ENCODE data around the gene CHMP3.
"Not testable (repeated sequence)": the region's sequence is repeated elsewhere in the genome, so short reads cannot be mapped to it uniquely, and the experiment has no call there.

CHMP3 gene

DNA sequence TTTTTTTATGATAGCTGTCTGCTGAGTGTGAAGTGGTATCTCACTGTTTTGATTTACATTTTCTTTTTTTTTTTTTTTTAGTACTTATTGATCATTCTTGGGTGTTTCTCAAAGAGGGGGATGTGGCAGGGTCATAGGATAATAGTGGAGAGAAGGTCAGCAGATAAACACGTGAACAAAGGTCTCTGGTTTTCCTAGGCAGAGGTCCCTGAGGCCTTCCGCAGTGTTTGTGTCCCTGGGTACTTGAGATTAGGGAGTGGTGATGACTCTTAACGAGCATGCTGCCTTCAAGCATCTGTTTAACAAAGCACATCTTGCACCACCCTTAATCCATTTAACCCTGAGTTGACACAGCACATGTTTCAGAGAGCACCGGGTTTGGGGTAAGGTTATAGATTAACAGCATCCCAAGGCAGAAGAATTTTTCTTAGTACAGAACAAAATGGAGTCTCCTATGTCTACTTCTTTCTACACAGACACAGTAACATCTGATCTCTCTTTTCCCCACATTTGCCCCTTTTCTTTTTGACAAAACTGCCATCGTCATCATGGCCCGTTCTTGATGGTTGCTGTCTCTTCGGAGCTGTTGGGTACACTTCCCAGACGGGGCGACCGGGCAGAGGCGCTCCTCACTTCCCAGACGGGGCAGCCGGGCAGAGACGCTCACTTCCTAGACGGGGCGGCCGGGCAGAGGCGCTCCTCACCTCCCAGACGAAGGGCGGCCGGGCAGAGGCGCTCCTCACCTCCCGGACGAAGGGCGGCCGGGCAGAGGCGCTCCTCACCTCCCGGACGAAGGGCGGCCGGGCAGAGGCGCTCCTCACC, 18.8 kb downstream of the CHMP3 start:
- H2AFZ ChIP-seq (ENCODE audit: low read depth, low read length); H3K4me3 ChIP-seq (ENCODE audit: low read length); H3K4me1 ChIP-seq (ENCODE audit: insufficient read depth, low read length); H3K36me3 ChIP-seq (ENCODE audit: insufficient read depth, low read length); H3K27me3 ChIP-seq (ENCODE audit: insufficient read depth, low read length): not testable (repeated sequence)
- H3K9me3 ChIP-seq (ENCODE audit: low read length) = peaks cover 12% of the 10 kb centered on the region

GRCh38 chr2:86543793-86544192, 19.4 kb downstream of the CHMP3 start:
- no peak overlapping the region for H2AFZ ChIP-seq (ENCODE audit: low read depth, low read length)
- no peaks in the 10 kb centered on the region for H3K27me3 ChIP-seq (ENCODE audit: insufficient read depth, low read length)
- no peaks in the 10 kb centered on the region for H3K4me1 ChIP-seq (ENCODE audit: insufficient read depth, low read length)
- H3K36me3 ChIP-seq (ENCODE audit: insufficient read depth, low read length) = peaks cover 5% of the 10 kb centered on the region
- H3K4me3 ChIP-seq (ENCODE audit: low read length) = no peak overlapping the region
- H3K9me3 ChIP-seq (ENCODE audit: low read length) = peaks cover 12% of the 10 kb centered on the region

DNA sequence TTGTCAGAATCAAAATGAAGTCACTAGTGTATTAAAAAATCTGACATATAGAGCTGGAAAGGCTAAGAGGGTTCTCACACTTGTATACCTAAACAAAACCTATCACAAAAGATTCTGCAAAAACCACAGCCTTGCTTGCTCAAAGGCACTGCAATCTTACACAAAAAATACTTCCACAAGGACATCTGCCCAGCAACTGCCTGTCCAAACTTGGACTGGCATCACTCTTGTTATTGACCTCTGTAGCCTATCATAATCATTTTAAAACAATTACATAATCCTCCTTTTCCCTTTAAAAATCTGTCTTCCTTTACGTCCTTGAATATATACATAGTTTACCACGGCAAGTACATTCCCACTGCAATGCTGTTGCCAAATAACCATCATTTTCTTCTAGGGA, 19.9 kb downstream of the CHMP3 start:
- Histone ChIP-seq H3K4me1 (ENCODE audit: insufficient read depth, low read length) (no peaks in the 10 kb centered on the region), H3K36me3 (ENCODE audit: insufficient read depth, low read length) (peaks cover 5% of the 10 kb centered on the region), H2AFZ (ENCODE audit: low read depth, low read length) (no peak overlapping the region), H3K27me3 (ENCODE audit: insufficient read depth, low read length) (no peaks in the 10 kb centered on the region), H3K9me3 (ENCODE audit: low read length) (peaks cover 12% of the 10 kb centered on the region), H3K4me3 (ENCODE audit: low read length) (no peak overlapping the region)

- H3K9me3 ChIP-seq (ENCODE audit: low read length) = peaks cover 13% of the 10 kb centered on the region
- H3K27me3 ChIP-seq (ENCODE audit: insufficient read depth, low read length) = no peaks in the 10 kb centered on the region
- no peaks in the 10 kb centered on the region for H3K4me1 ChIP-seq (ENCODE audit: insufficient read depth, low read length)
- H3K36me3 ChIP-seq (ENCODE audit: insufficient read depth, low read length) = peaks cover 5% of the 10 kb centered on the region
- H3K4me3 ChIP-seq (ENCODE audit: low read length) = no peak overlapping the region
- no peak overlapping the region for H2AFZ ChIP-seq (ENCODE audit: low read depth, low read length)
Measured at GRCh38 chr2:86542814-86543213, 20.4 kb downstream of the CHMP3 start.

- H3K9me3 ChIP-seq (ENCODE audit: low read length) = peaks cover 8% of the 10 kb centered on the region
- H3K4me1 ChIP-seq (ENCODE audit: insufficient read depth, low read length) = no peaks in the 10 kb centered on the region
- peaks cover 3% of the 10 kb centered on the region for H3K36me3 ChIP-seq (ENCODE audit: insufficient read depth, low read length)
- H3K4me3 ChIP-seq (ENCODE audit: low read length) = no peak overlapping the region
- no peaks in the 10 kb centered on the region for H3K27me3 ChIP-seq (ENCODE audit: insufficient read depth, low read length)
- no peak overlapping the region for H2AFZ ChIP-seq (ENCODE audit: low read depth, low read length)
Measured at GRCh38 chr2:86541334-86541733, 21.9 kb downstream of the CHMP3 start.

- Histone ChIP-seq H3K4me3 (ENCODE audit: low read length) (no peak overlapping the region), H3K4me1 (ENCODE audit: insufficient read depth, low read length) (no peaks in the 10 kb centered on the region), H3K9me3 (ENCODE audit: low read length) (peaks cover 9% of the 10 kb centered on the region), H3K27me3 (ENCODE audit: insufficient read depth, low read length) (no peaks in the 10 kb centered on the region), H3K36me3 (ENCODE audit: insufficient read depth, low read length) (peaks cover 7% of the 10 kb centered on the region), H2AFZ (ENCODE audit: low read depth, low read length) (no peak overlapping the region)
Measured at GRCh38 chr2:86533589-86533988, 29.7 kb downstream of the CHMP3 start.

GRCh38 chr2:86525421-86526340, 37.6 kb downstream of the CHMP3 start:
- Histone ChIP-seq H3K9me3 (ENCODE audit: low read length) (no peaks in the 10 kb centered on the region), H3K36me3 (ENCODE audit: insufficient read depth, low read length) (peaks cover 23% of the 10 kb centered on the region), H2AFZ (ENCODE audit: low read depth, low read length) (no peak overlapping the region), H3K27me3 (ENCODE audit: insufficient read depth, low read length) (no peaks in the 10 kb centered on the region), H3K4me3 (ENCODE audit: low read length) (no peak overlapping the region), H3K4me1 (ENCODE audit: insufficient read depth, low read length) (no peaks in the 10 kb centered on the region)

- no peak overlapping the region for H3K4me3 ChIP-seq (ENCODE audit: low read length)
- H2AFZ ChIP-seq (ENCODE audit: low read depth, low read length) = no peak overlapping the region
- H3K27me3 ChIP-seq (ENCODE audit: insufficient read depth, low read length) = no peaks in the 10 kb centered on the region
- no peaks in the 10 kb centered on the region for H3K9me3 ChIP-seq (ENCODE audit: low read length)
- peaks cover 15% of the 10 kb centered on the region for H3K36me3 ChIP-seq (ENCODE audit: insufficient read depth, low read length)
- no peaks in the 10 kb centered on the region for H3K4me1 ChIP-seq (ENCODE audit: insufficient read depth, low read length)
Measured at GRCh38 chr2:86523491-86523890, 39.8 kb downstream of the CHMP3 start.

- Histone ChIP-seq H3K36me3 (ENCODE audit: insufficient read depth, low read length) (peaks cover 11% of the 10 kb centered on the region), H3K27me3 (ENCODE audit: insufficient read depth, low read length) (no peaks in the 10 kb centered on the region), H3K4me1 (ENCODE audit: insufficient read depth, low read length) (no peaks in the 10 kb centered on the region), H3K4me3 (ENCODE audit: low read length) (no peak overlapping the region), H3K9me3 (ENCODE audit: low read length) (no peaks in the 10 kb centered on the region), H2AFZ (ENCODE audit: low read depth, low read length) (no peak overlapping the region)
Measured at GRCh38 chr2:86522711-86523110, 40.5 kb downstream of the CHMP3 start.

DNA sequence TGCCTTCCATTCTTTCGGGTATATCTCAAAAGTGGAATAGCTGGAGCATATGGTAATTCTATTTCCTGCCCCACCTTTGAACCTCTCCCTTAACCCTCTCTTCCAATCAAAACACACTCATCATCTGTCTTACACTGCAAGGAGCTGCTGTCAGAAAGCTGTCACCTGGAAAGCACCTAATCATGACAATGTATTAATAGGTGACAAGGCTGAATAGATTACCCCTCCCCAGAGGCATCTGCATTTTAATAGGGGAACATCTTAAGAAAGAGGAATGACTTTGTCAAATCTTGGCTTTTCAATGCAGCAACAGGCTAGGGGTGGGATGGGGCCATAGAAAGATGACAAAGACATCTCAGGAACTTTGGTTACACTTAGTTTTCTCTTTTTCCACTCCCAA, 41.3 kb downstream of the CHMP3 start:
- H2AFZ ChIP-seq (ENCODE audit: low read depth, low read length) = no peak overlapping the region
- no peak overlapping the region for H3K4me3 ChIP-seq (ENCODE audit: low read length)
- H3K9me3 ChIP-seq (ENCODE audit: low read length) = no peaks in the 10 kb centered on the region
- H3K36me3 ChIP-seq (ENCODE audit: insufficient read depth, low read length) = peaks cover 6% of the 10 kb centered on the region
- no peaks in the 10 kb centered on the region for H3K27me3 ChIP-seq (ENCODE audit: insufficient read depth, low read length)
- no peaks in the 10 kb centered on the region for H3K4me1 ChIP-seq (ENCODE audit: insufficient read depth, low read length)

GRCh38 chr2:86520153-86520552, 43.1 kb downstream of the CHMP3 start:
- Histone ChIP-seq H2AFZ (ENCODE audit: low read depth, low read length) (no peak overlapping the region), H3K4me3 (ENCODE audit: low read length) (no peak overlapping the region), H3K36me3 (ENCODE audit: insufficient read depth, low read length) (no peaks in the 10 kb centered on the region), H3K27me3 (ENCODE audit: insufficient read depth, low read length) (no peaks in the 10 kb centered on the region), H3K4me1 (ENCODE audit: insufficient read depth, low read length) (no peaks in the 10 kb centered on the region), H3K9me3 (ENCODE audit: low read length) (no peaks in the 10 kb centered on the region)

DNA sequence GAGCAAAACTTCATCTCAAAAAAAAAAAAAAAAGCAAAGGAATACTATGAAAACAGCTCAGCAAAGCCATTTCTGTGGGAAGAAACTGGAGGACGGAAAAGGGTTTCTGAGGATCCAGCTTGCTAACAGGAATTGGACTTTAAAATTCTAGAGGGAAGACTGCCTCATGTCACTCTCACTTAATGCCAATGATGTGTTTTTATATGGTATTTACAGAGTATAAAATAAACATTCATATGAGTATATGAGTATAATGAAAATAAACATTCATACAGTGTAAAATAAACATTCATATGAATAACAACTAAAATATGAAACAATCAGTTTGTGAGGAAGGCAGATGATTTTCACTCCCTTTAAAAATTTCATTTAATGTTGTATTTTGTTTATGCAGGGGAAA, 43.9 kb downstream of the CHMP3 start:
- Histone ChIP-seq H3K27me3 (ENCODE audit: insufficient read depth, low read length) (no peaks in the 10 kb centered on the region), H3K9me3 (ENCODE audit: low read length) (no peaks in the 10 kb centered on the region), H3K4me1 (ENCODE audit: insufficient read depth, low read length) (no peaks in the 10 kb centered on the region), H2AFZ (ENCODE audit: low read depth, low read length) (no peak overlapping the region), H3K4me3 (ENCODE audit: low read length) (no peak overlapping the region), H3K36me3 (ENCODE audit: insufficient read depth, low read length) (no peaks in the 10 kb centered on the region)

GRCh38 chr2:86518481-86518880, 44.8 kb downstream of the CHMP3 start:
- Histone ChIP-seq H3K4me3 (ENCODE audit: low read length) (no peak overlapping the region), H3K4me1 (ENCODE audit: insufficient read depth, low read length) (no peaks in the 10 kb centered on the region), H2AFZ (ENCODE audit: low read depth, low read length) (no peak overlapping the region), H3K36me3 (ENCODE audit: insufficient read depth, low read length) (no peaks in the 10 kb centered on the region), H3K27me3 (ENCODE audit: insufficient read depth, low read length) (no peaks in the 10 kb centered on the region), H3K9me3 (ENCODE audit: low read length) (no peaks in the 10 kb centered on the region)
